Measurements from ENCODE around the gene SCG3. TPM values are rescaled to one million over a fixed set of nuclear protein-coding genes. Genes with fewer than 3 reads are reported as not detected.

SCG3 gene
- total RNA-seq, 4 donors from 2014 or later, result 0.41 TPM; not detected in 3

GRCh38 chr15:51699373-51699772, 18.1 kb downstream of the SCG3 start:
- no peak for DNase-seq
- intact Hi-C loops (cut with DNase I; ENCODE audit: low total_unique reads), result no loop called here
- Histone ChIP-seq H3K4me3 (no peak overlapping the region), H3K36me3 (peaks cover 0 to 2% of the 10 kb centered on the region in 2 donors), H3K27me3 (no peaks in the 10 kb centered on the region), H3K27ac (no peak overlapping the region), H3K4me1 (no peaks in the 10 kb centered on the region), H3K9me3 (no peaks in the 10 kb centered on the region)
- no peak for TF ChIP-seq POLR2A (IDR thresholded peaks at IDR 0.05)
- TF ChIP-seq CTCF (IDR thresholded peaks at IDR 0.05), result no peak

GRCh38 chr15:51702710-51703109, 21.4 kb downstream of the SCG3 start:
- Histone ChIP-seq H3K4me1 (peaks cover 0 to 8% of the 10 kb centered on the region in 2 donors), H3K27ac (no peak overlapping the region), H3K4me3 (no peak overlapping the region), H3K9me3 (no peaks in the 10 kb centered on the region), H3K36me3 (peaks cover 0 to 2% of the 10 kb centered on the region in 2 donors), H3K27me3 (no peaks in the 10 kb centered on the region)
- intact Hi-C loops (cut with DNase I; ENCODE audit: low total_unique reads), result no loop called here
- no peak for DNase-seq
- TF ChIP-seq POLR2A (IDR thresholded peaks at IDR 0.05) (no peak), CTCF (IDR thresholded peaks at IDR 0.05) (no peak)

GRCh38 chr15:51706291-51706690, 25.0 kb downstream of the SCG3 start:
- H3K36me3 ChIP-seq, result peaks cover 0 to 2% of the 10 kb centered on the region in 2 donors
- TF ChIP-seq CTCF (IDR thresholded peaks at IDR 0.05), result no peak
- no peak for TF ChIP-seq POLR2A (IDR thresholded peaks at IDR 0.05)
- intact Hi-C loops (cut with DNase I; ENCODE audit: low total_unique reads), result no loop called here
- H3K4me1 ChIP-seq, result peaks cover 0 to 8% of the 10 kb centered on the region in 2 donors
- no peak overlapping the region for H3K4me3 ChIP-seq
- peak overlapping the region; percentile 86 to 95 for H3K27ac ChIP-seq
- H3K9me3 ChIP-seq, result no peaks in the 10 kb centered on the region
- H3K27me3 ChIP-seq, result no peaks in the 10 kb centered on the region
- peak; percentile 29 to 52 for DNase-seq

- Histone ChIP-seq H3K4me1 (peaks cover 0 to 8% of the 10 kb centered on the region in 2 donors), H3K36me3 (peaks cover 0 to 2% of the 10 kb centered on the region in 2 donors), H3K27ac (peak overlapping the region; percentile 86 to 95), H3K4me3 (no peak overlapping the region), H3K9me3 (no peaks in the 10 kb centered on the region), H3K27me3 (no peaks in the 10 kb centered on the region)
- TF ChIP-seq CTCF (IDR thresholded peaks at IDR 0.05), result no peak
- no peak for TF ChIP-seq POLR2A (IDR thresholded peaks at IDR 0.05)
- intact Hi-C loops (cut with DNase I; ENCODE audit: low total_unique reads), result no loop called here
- peak in 1 of 2 donors; percentile 40 for DNase-seq
These were observed 25.8 kb downstream of the SCG3 start for GRCh38 chr15:51706926-51707608.

- TF ChIP-seq CTCF (IDR thresholded peaks at IDR 0.05) (no peak), POLR2A (IDR thresholded peaks at IDR 0.05) (no peak)
These were observed 26.7 kb downstream of the SCG3 start for GRCh38 chr15:51708013-51708412.

More at GRCh38 chr15:51708013-51708412, 26.7 kb downstream of the SCG3 start:
- Histone ChIP-seq H3K4me3 (no peak overlapping the region), H3K27me3 (no peaks in the 10 kb centered on the region), H3K4me1 (peaks cover 0 to 8% of the 10 kb centered on the region in 2 donors), H3K36me3 (peaks cover 0 to 2% of the 10 kb centered on the region in 2 donors), H3K27ac (peak overlapping the region; percentile 86 to 95), H3K9me3 (no peaks in the 10 kb centered on the region)
- DNase-seq, result peak; percentile 35 to 73
- intact Hi-C loops (cut with DNase I; ENCODE audit: low total_unique reads), result no loop called here
